ENCODE measurements around the gene ATXN1.

Gene ATXN1

DNA sequence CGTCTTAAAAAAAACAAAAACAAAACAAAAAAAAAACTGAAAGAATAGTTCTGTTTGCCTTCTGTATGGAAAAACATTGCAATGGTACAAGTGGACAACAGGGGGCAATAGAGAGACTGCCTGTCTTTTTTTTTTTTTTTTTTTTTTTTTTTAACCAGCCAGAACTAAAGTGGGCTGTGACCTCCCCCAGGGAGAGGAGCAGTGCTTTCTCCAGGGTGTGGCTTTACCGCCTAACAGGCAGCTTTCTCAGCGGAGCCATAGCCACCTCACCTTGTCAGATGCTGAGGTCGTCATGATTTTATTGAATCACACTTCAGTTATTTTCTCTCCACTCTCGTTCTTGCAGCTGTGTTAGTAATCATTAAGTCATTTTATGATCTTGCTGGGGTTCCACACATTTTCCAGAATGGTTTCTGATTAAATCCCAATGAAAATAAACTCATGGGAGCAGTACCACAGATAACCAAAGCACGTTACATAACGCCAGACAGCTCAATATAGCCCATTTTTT is 444.5 kb downstream of the ATXN1 start:
- in situ Hi-C loops (cut with MboI; ENCODE audit: low sequenced_read_pairs), result no loop called here

DNA sequence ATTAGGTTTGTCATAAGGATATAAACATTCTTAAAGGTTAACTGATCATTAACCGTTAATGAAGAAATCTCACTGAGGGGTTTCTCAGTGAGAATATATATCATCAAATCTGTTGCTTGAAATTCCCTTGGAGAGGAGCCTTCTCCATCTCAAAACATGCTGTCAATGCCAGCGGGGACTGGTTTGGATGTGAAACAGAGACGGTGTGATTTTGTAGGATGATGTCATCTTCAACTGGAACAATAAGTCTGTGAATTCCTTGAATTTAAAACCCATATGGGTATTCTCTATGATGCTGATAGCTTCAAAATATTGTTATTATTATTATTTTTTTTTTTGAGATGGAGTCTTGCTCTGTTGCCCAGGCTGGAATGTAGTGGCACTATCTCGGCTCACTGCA is 447.0 kb downstream of the ATXN1 start:
- in situ Hi-C loops (cut with MboI; ENCODE audit: low sequenced_read_pairs), result no loop called here

DNA sequence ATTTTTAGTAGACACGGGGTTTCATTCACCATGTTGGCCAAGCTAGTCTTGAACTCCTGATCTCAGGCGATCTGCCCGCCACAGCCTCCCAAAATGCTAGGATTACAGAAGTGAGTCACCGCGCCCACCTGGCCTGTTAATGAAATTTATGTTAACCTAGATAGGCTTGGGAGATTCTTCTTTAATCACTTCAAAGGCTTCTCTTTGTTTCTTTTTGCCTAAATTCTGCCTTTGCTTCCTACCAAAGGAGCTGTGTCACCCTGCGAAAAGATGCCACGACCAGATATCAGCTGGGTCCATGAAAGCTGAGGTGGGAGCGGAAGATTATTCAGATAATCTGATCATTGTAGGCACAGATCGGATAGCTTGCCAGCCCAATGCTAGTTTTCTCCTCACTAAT is 447.5 kb downstream of the ATXN1 start:
- in situ Hi-C loops (cut with MboI; ENCODE audit: low sequenced_read_pairs), result no loop called here

DNA sequence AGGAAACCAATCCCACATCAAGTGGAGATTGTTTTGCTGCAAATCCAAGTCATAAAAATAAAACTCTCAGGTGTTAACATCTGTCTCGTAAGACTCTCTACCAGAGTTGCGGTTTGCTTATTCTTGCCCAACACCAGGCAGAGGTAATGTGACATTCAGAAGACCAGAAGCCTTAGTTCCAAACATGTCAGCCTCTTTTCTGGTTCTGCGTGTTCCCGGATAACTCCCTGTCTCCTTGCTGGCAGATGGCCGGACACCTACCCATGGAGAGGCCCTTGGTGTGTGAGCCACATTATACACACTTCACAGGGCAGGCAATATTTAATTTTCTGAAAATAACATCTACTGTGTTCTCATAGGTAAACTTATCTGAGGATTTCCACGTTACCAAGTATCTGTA is 449.5 kb downstream of the ATXN1 start:
- in situ Hi-C loops (cut with MboI; ENCODE audit: low sequenced_read_pairs), result no loop called here

DNA sequence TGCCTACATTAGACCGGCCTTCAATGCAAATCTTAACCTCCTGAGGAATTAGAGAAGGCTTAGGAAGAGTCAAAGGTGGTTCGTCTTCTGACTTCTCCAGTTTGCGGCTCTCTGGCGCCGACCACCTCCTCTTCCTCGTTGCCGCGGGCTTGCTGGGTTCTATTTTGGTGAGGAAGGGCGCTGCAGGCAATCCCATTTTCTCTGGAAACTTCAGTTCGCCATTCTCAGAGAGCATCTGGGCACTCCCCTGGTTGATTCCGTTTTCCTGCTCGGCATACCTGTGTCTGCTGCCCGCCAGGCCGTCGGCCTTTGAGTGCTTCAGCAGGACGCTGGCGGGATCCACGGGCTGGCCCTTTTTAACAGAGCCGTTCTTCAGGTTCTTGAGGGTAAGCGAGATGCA is 454.9 kb downstream of the ATXN1 start:
- in situ Hi-C loops (cut with MboI; ENCODE audit: low sequenced_read_pairs), result no loop called here

DNA sequence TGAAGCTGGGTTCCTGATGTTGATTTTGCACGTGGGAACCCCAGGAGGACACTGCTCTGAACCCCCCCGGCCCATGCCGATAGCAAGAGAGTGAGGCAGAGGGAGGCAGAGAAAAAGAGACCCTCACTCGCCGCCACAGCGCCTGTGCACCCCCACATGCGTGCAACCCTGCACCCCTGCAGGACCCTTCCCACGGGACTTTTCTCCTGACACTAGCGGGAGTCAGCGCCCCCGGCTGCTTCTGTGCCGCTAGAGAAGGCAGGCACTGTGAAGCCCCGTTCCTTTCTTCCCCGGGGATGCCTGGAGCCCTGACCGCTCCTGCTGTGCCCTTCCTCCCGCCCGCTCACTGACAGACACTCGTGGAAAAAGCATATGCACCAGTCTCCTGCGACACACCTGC is 455.5 kb downstream of the ATXN1 start:
- in situ Hi-C loops (cut with MboI; ENCODE audit: low sequenced_read_pairs), result no loop called here

DNA sequence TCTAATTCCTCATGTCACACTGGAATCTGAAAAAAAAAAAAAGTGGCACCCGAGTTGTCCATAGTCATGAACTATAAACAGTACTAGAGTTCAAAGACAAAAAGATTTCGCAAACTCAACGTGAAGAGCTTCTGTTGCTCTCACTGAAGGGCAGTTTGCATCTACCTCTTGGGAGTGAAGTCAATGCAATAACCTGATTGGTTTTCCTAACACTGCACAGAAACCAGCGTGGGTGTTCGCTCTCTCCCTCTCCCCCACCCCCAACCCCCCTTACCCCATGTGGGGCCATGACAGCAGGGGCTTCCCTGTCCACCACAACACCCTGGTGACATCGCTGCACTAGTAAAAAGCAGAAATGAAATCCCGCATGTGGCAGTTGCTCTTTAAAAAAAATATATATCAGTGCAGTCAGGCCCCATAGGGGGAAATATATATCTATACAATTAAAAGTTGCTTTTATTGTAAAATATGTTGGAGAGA is 456.0 kb downstream of the ATXN1 start:
- in situ Hi-C loops (cut with MboI; ENCODE audit: low sequenced_read_pairs), result no loop called here

DNA sequence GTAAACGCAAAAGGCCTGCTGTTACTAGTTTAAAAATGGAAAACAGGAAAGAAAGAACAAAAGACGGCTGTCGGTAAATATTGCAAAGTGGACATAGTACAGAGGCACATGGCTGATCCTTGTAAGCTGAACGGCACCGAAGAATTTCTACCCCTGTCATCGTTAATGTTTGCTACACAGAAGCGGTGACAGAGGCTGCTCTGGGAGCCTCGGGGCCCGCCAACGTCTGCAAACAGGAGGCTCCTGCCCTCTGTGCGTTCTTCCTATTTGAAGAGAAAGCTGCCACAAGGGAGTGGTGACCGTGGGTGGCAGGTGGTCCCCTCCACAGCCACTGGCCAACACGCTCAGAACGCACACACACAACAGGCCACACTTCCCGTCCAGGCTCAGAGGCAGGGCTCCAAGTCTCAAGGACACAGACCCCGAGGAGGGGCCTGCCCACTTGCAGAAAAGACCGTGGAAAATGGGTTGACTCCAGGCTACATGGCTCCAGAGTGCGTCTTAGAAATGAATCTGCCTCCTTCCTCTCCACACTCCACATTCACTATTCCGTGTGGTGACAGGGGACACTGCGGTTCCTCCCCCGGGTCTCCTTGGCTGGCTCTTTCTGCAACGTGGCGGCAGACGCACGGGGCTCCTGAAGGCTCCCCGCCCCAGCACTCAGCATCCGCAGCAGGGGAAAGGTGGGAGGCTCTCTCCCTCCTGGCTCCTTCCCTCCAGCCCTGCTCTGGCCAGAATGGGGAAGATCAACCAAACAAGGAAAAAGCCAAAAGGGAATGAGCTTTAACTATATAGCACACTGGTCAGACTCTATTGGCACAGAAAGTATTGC is 458.3 kb downstream of the ATXN1 start:
- in situ Hi-C loops (cut with MboI; ENCODE audit: low sequenced_read_pairs), result no loop called here

DNA sequence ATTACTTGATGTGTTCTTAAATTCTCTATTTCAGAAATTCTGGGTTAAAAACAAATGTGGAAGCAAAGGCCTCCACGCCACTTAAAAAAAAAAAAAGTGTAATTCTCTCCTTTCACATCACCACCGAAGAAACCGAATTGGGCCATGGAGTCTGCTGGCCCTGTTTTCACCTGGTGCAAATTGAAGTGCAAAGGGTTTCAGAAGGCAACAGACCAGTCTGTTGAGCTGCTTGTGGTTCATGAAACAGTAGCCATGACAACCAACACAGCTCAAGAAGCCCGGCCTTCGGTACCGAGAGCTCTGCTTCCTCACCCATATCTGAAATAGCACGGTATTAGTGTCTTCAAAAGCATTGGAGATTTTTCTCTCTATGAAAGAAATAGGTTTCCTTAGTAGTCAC is 459.7 kb downstream of the ATXN1 start:
- in situ Hi-C loops (cut with MboI; ENCODE audit: low sequenced_read_pairs), result no loop called here

DNA sequence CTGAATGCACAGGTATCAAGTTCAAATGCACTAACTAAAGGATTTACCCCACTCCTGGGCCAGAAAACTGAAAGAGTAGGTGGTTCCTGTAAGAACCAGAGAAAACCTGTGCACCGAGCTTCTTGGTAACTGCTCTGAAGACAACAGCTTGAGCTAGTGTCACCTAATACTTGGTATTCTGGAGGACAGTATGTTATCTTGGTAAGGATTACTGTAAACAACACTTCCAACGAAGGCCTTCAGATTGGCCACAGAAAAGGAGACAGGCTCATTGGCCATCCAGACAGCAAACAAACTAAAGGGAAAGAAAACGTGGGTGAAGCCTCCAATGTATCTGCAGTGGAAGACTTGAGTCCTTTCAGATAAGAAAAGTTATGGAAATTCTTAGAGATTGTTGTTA is 461.4 kb downstream of the ATXN1 start:
- in situ Hi-C loops (cut with MboI; ENCODE audit: low sequenced_read_pairs), result no loop called here

DNA sequence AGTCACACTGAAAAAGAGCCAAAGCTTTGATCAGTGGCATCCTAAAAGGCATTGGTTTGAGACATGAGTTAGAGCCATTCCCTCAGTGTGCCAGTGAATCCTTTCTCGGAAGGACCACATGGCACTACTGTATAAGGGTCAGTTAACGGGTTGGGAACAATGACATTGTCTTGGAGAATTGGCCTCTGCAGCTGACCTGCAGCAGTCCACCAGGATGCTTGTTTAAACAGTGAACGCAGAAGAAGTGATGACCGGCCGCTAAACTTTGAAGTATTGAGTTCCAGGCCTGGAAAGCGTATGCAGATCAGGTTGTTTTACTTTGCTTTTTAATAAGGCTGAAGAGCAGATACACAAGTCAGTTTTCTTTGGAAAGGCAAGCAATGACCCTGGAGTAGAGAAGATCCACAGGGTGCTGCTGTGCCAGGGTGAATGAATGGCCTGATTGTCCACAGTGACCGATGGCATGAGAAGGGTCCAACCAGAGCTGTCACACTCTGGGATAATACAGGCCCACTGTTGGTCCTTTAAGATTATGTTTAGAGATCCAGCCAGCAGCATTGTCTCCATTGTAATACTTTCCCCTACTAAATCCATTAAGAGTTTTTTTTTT is 465.1 kb downstream of the ATXN1 start:
- in situ Hi-C loops (cut with MboI; ENCODE audit: low sequenced_read_pairs), result no loop called here

DNA sequence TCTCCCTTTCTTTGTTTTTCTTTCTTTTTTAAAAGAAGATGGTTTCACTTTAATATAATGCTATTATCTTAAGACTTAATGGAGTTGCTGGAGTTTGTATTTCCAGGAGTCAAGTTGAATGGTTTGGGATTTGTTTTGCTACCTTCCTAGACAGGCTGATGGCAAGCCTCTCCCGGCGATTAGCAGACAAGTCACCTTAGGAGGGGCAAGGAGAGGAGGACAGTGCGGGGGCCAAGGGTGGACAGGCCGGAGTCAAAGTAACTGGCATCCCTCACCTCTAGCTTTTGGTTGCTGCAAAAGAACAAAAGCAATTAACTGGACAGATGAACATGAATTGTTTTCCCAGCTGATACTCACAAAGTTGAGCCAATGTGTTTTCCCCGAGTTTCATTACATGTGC is 465.8 kb downstream of the ATXN1 start:
- in situ Hi-C loops (cut with MboI; ENCODE audit: low sequenced_read_pairs), result no loop called here

DNA sequence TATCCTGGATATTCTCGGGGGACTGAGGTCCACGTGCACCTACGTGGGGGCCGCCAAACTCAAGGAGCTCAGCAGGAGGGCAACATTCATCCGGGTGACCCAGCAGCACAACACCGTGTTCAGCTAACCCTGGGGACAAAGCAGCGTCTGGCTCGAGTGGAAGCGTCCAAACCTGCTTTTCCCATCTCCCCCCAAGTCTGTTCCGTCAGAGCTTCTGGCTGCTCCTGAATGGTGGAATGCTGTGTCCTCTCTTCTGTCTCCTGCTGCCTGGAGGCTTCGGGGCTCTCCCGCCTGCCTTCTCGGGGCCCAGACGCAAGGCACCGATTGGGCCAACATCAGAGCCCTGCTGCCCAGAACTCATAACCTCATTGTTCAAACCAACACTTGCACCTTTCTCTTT is 466.2 kb downstream of the ATXN1 start:
- in situ Hi-C loops (cut with MboI; ENCODE audit: low sequenced_read_pairs), result no loop called here

DNA sequence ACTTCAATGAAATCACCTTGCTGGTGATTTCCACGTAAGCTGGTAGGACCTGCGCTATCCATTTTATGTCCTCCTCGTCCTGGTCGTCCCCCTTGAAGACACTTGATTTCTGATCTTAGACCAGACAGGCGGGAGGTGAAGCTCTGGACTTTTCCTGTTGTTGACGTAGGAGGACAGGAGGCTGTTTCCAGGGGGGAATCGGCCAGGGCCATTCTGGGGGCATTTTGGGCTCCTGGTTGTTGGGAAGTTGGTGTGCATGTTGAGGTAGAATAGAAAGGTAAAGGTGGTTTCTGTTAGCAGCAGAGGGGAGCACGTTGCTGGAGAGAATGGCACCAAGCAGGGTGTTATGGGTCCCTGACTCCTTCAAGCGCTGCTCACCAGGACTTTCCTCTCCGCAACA is 466.9 kb downstream of the ATXN1 start:
- in situ Hi-C loops (cut with MboI; ENCODE audit: low sequenced_read_pairs), result no loop called here

DNA sequence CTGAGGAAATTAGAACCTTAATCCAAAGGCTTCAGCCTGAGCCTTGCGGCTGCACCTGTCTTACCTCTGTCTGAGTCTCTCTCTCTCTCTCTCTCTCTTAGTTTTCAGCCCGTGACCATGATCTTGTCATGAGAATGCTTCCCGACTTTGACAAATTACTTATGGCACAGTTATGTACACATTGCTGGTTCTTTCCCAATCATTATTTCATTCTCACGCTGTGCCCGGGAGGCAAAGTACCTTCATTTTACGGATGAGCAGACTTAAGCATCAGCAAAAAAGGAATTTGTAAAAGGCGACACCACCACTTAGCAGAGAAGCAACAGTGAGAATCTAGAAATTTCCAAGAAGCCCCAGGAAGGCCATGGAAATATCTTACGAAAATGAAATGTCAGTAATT is 468.3 kb downstream of the ATXN1 start:
- in situ Hi-C loops (cut with MboI; ENCODE audit: low sequenced_read_pairs), result no loop called here

DNA sequence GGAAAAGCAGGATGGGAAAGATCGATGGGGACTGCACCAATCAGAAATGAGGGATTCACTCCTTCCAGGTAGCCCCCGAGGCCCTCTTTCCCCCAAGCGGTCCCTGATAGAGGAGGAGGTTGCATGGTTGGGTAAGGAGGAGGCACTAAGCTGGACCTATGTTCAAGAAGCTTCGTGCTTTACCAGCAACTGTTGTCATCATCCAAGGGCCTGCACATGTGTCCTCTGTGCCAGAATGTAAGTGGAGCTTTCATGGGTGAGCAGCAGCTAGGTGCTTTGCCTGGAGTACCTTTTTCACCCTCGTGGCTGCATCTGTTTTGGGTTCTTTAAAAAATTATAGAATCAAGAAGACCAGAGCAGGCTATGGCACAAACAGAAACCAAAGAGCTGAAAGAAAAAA is 468.8 kb downstream of the ATXN1 start:
- in situ Hi-C loops (cut with MboI; ENCODE audit: low sequenced_read_pairs), result no loop called here

DNA sequence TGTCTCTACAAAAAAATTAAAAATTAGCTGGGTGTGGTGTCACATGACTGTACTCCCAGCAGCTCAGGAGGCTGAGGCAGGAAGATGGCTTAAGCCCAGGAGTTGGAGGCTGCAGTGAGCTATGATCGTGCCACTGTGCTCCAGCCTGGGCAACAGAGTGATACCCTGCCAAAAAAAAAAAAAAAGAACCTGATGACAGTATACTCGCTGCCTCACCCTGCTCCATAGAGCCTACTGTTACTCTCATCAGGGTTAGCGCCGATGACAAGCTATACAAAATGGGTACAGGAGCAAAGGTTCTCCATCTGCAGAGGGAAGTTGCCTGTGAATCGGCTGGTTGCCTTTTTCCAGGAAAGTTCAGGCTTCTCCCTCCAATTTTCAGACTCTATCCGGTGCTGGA is 469.5 kb downstream of the ATXN1 start:
- in situ Hi-C loops (cut with MboI; ENCODE audit: low sequenced_read_pairs), result no loop called here

DNA sequence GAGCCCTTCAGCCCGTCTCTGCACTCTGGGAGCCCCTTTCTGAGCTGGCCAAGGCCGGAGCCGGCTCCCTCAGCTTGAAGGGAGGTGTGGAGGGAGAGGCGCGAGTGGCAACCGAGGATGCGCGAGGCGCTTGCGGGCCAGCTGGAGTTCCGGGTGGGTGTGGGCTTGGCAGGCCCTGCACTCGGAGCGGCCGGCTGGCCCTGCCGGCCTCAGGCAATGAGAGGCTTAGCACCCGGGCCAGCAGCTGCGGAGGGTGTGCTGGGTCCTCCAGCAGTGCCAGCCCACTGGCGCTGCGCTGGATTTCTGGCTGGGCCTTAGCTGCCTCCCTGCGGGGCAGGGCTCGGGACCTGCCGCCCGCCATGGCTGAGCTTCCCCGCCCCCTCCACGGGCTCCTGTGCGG is 473.1 kb downstream of the ATXN1 start:
- in situ Hi-C loops (cut with MboI; ENCODE audit: low sequenced_read_pairs), result no loop called here

DNA sequence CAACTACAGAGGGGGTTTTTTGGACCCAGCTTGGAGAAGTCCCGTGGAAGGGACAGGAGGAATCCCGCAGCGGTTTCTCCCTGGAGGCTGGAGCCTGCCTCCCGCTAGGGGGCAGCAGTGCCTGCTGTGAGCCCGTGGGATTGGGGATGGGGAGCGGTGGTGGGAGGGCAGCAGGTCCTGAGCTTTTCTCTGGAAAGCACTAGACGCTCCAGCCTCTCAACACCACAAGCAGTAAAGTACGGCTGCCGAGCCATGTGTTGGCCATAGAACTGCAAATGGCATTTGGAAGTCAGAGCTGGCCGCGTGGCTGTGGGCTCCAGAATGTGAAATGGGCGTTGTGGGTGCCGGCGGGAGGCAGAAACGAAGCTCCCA is 475.1 kb downstream of the ATXN1 start:
- in situ Hi-C loops (cut with MboI; ENCODE audit: low sequenced_read_pairs), result no loop called here

DNA sequence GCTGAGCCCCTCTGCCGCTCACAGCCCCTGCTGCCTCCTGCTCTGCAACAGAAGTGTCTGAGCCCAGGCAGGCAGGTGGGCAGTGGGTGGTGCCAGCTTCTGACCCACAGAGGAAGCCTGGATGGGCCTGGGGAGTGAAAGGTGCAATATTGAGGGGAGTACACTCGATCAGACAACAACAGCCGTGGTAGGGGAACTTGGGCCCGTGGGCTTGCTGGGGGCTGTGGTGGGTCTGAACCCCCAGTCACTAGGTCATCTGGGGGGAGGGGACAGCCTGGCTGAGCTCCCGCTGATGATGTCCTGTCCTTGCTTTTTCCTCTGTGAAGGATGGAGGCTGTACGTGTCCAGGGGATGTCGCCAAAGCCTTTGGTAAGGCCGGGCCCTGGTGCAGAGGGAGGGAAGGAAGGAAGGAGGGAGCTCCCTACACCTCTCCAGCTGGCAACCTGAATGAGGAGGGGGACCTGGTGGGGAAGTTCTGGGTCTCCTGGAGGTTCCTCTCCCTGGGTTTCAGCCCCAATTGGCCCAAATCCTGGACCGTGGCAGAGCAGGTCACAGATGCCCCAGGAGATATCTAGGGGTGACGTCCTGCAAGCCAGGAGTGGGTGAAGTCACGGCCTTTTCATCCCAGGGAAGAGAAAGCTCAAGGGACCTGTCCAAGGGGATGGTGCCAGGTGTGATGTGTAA is 475.7 kb downstream of the ATXN1 start:
- in situ Hi-C loops (cut with MboI; ENCODE audit: low sequenced_read_pairs), result no loop called here

DNA sequence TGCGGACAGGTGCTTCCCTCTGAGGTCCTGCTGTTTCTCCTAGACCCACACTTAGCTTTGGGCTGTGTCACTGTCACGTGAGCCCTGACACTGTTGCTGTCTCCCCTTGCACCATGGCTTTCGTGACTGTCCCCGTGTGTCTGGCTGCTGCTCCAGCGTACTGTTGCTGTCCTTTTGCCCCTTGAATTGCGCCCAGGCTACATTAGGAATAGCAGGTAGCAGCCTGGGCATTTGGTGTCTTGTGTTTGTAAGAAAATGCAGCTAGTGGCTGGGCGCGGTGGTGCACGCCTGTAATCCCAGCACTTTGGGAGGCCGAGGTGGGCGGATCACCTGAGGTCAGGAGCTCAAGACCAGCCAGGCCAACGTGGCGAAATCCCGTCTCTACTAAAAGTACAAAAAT is 476.8 kb downstream of the ATXN1 start:
- in situ Hi-C loops (cut with MboI; ENCODE audit: low sequenced_read_pairs), result no loop called here

DNA sequence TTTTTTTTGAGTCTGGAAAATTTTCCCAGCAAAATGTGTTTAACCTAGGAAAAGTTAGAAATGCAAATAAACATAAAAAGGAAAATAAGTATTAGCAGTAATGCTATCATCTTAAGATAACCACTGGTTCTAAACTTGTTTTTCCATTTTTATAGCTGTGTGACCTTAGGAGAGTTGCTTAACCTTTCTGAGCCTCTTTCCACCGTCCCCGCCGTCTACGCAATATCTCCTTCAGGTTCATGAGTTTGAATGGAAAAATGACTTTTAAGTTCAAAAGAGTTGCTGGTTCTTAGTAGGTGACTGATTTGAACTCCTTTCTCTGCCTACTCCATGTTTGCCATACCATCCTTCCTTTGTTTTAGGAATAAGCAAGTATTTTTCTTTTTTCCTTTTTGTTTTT is 478.9 kb downstream of the ATXN1 start:
- in situ Hi-C loops (cut with MboI; ENCODE audit: low sequenced_read_pairs), result no loop called here

Data from HL-60/S4 treated with phorbol 12-myristate 13-acetate at 8.2 ng/mL for 4 days and 3 days (cell line).